ENCODE measurements around the gene RIPPLY1.

RIPPLY1 gene

GRCh38 chrX:106932960-106933537 lies 29.9 kb upstream of the RIPPLY1 start:
- in situ Hi-C loops (cut with MboI; ENCODE audit: low sequenced_read_pairs, unreplicated experiment), result no loop called here
- no peak for TF ChIP-seq CTCF (IDR thresholded peaks at IDR 0.05; ENCODE audit: borderline replicate concordance, control extremely low read depth, extremely low read depth, insufficient read depth, missing control alignments)
- no peak for DNase-seq (ENCODE audit: low spot score)

- in situ Hi-C loops (cut with MboI; ENCODE audit: low sequenced_read_pairs, unreplicated experiment), result no loop called here
- no peak for DNase-seq (ENCODE audit: low spot score)
- TF ChIP-seq CTCF (IDR thresholded peaks at IDR 0.05; ENCODE audit: borderline replicate concordance, control extremely low read depth, extremely low read depth, insufficient read depth, missing control alignments), result no peak
Measured at GRCh38 chrX:106932492-106932923, 29.4 kb upstream of the RIPPLY1 start.

- TF ChIP-seq CTCF (IDR thresholded peaks at IDR 0.05; ENCODE audit: borderline replicate concordance, control extremely low read depth, extremely low read depth, insufficient read depth, missing control alignments), result no peak
- in situ Hi-C loops (cut with MboI; ENCODE audit: low sequenced_read_pairs, unreplicated experiment), result no loop called here
- DNase-seq (ENCODE audit: low spot score), result no peak
Measured at GRCh38 chrX:106931831-106932491, 28.8 kb upstream of the RIPPLY1 start.

GRCh38 chrX:106928227-106928626 lies 25.1 kb upstream of the RIPPLY1 start:
- DNase-seq (ENCODE audit: low spot score), result no peak
- no peak for TF ChIP-seq CTCF (IDR thresholded peaks at IDR 0.05; ENCODE audit: borderline replicate concordance, control extremely low read depth, extremely low read depth, insufficient read depth, missing control alignments)
- in situ Hi-C loops (cut with MboI; ENCODE audit: low sequenced_read_pairs, unreplicated experiment), result no loop called here

- TF ChIP-seq CTCF (IDR thresholded peaks at IDR 0.05; ENCODE audit: borderline replicate concordance, control extremely low read depth, extremely low read depth, insufficient read depth, missing control alignments), result no peak
- DNase-seq (ENCODE audit: low spot score), result no peak
- in situ Hi-C loops (cut with MboI; ENCODE audit: low sequenced_read_pairs, unreplicated experiment), result no loop called here
Measured at GRCh38 chrX:106927700-106928099, 24.6 kb upstream of the RIPPLY1 start.

GRCh38 chrX:106927023-106927422 lies 23.9 kb upstream of the RIPPLY1 start:
- no peak for TF ChIP-seq CTCF (IDR thresholded peaks at IDR 0.05; ENCODE audit: borderline replicate concordance, control extremely low read depth, extremely low read depth, insufficient read depth, missing control alignments)
- in situ Hi-C loops (cut with MboI; ENCODE audit: low sequenced_read_pairs, unreplicated experiment), result no loop called here
- DNase-seq (ENCODE audit: low spot score), result no peak
